AG09319 (cell line): ENCODE results near the gene KIF21B.

ENCODE experiments used
- DNase-seq: peaks from one replicate; pipeline ENCODE4 v3.0.0-alpha.2; 2010; ENCODE audit warnings: low read depth; ENCODE audit errors: extremely low read depth
- CTCF ChIP-seq: IDR thresholded peaks from 2 replicates; pipeline ENCODE4 v1.5.1; 2011; ENCODE audit warnings: low read depth, mild to moderate bottlenecking, inconsistent platforms, low read length, moderate library complexity

The KIF21B gene

GRCh38 chr1:201004732-201005131 lies 18.8 kb downstream of the KIF21B start:
- TF ChIP-seq CTCF: no peak
- no peak for DNase-seq

GRCh38 chr1:201004154-201004553 lies 19.4 kb downstream of the KIF21B start:
- no peak for TF ChIP-seq CTCF
- DNase-seq: no peak

GRCh38 chr1:201002510-201002909 lies 21.0 kb downstream of the KIF21B start:
- TF ChIP-seq CTCF: no peak
- DNase-seq: no peak

- no peak for TF ChIP-seq CTCF
- no peak for DNase-seq
Measured at GRCh38 chr1:201001962-201002361, 21.6 kb downstream of the KIF21B start.

- no peak for DNase-seq
- TF ChIP-seq CTCF: no peak
Measured at GRCh38 chr1:201000391-201000790, 23.1 kb downstream of the KIF21B start.

- DNase-seq: no peak
- no peak for TF ChIP-seq CTCF
Measured at GRCh38 chr1:200999667-201000066, 23.8 kb downstream of the KIF21B start.

- no peak for DNase-seq
- no peak for TF ChIP-seq CTCF
Measured at GRCh38 chr1:200998323-200998722, 25.2 kb downstream of the KIF21B start.
